GM19324 (cell line): Measurements from ENCODE around the gene PKM.

Source experiments
- ATAC-seq: cut with Tn5 transposase; IDR thresholded peaks from one replicate; pipeline ENCODE4 v1.9.1; 2021; ENCODE audit warnings: mild to moderate bottlenecking, moderate library complexity; ENCODE audit not compliant: unreplicated experiment, low FRiP score

Gene PKM

DNA sequence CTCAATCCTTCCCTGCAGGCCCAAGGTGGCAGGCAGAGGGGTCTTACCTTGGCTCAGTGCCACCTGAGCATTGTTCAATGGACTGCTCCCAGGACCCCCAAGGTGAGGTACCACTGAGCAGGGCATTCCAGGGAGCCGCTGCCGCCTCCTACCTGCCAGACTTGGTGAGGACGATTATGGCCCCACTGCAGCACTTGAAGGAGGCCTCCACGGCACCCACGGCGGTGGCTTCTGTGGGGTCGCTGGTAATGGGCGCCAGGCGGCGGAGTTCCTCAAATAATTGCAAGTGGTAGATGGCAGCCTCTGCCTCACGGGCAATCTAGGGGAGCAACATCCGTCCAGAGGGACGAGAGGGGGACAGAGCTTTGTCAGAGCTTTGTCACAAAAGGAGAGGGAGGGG is 28.7 kb downstream of the PKM start:
- ATAC-seq: no peak

DNA sequence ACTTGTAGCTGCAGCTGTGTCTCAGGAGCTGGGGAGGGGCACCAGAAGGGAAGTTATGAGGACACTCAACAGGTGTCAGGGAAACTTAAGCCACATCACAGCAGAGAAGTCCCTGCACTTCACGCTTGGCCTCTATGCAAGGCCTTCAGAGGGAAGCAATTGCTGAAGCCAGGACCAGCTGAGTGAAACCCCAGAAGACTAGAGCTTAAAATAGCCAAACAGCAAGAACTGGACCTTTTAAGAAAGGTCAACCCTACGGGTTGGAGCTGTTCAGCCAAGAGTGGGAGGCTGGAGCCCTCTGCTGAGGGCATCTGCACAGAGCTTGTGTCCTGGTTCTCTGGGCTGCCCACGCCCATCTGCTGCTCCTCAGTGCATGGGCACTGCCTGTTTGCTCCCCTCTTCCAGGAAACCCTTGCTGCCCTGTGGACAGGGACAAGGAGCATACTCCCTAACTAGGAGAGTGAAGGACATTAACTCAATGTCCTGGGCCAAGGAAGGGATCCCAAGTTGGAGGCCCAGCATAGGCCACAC is 29.5 kb downstream of the PKM start:
- no peak for ATAC-seq

DNA sequence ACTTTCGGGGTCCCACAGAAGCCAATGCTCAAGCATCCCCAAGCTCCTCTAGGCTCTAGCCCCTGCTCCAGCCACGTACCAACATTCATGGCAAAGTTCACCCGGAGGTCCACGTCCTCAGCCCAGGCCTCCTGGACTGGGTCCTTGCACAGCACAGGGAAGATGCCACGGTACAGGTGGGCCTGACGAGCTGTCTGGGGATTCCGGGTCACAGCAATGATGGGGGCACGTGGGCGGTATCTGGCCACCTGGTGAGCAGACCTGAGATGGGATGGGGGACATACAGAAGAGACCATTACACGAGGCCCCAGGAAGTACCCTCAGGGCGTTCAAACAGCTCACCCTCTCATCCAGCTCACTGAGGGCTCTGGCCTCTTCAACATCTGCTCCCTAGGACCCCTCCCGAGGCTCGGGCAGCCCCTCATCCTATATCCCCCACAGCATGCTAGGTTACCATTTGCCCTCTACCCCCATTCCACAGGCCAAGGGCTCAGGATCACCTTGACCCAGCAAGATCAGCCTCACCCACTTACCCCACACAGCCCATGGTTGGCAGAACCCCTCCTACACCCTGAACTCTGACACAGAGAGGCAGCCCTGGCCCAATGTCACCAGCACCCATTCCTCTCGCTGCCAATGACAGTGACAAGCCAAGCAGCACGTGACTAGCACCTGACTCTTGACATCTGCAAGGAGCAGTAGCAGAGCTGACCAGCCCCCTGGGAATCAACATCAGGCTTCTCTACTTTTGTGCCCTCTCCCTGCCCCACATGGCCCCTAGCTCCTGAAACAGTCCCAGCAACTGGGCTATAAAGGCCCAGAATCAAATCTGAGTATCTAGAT is 30.4 kb downstream of the PKM start:
- ATAC-seq: no peak

DNA sequence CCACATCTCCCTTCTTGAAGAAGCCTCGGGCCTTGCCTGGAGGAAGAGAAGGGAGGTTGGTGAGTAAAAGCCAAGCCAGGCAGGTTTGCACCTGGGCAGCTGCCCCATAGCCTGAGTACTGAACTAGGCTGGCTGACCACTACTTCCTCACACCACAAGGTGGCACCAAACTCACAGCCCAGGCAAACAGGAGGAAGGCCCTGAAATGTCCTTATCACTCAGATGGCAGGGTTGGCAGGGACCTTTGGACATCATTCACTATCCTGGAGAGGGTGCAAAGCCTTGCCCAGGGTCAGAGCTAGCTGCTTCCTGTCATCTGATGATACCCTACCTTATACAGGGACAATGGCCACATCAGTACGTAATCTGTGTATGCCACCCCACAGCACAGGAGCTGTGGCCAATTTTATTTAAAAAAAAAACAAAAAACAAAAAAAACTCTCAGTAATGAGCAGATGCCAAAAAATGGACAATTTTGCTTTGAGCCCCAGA is 31.2 kb downstream of the PKM start:
- ATAC-seq: no peak

DNA sequence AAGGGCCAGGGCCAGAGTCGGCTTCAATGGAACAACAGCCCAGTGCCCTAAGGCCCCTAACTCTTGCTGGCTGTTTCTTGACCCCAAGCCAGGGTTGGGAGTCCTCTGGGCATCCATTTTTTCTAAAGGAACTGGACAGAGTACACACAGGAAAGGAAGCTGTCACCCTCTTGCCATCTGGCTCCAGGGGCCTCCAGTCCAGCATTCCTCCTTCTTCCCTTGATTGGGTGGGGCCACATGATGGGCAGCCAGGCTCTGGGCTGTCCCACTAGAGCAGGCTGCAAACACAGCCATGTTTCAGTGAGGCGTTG is 31.8 kb downstream of the PKM start:
- no peak for ATAC-seq

DNA sequence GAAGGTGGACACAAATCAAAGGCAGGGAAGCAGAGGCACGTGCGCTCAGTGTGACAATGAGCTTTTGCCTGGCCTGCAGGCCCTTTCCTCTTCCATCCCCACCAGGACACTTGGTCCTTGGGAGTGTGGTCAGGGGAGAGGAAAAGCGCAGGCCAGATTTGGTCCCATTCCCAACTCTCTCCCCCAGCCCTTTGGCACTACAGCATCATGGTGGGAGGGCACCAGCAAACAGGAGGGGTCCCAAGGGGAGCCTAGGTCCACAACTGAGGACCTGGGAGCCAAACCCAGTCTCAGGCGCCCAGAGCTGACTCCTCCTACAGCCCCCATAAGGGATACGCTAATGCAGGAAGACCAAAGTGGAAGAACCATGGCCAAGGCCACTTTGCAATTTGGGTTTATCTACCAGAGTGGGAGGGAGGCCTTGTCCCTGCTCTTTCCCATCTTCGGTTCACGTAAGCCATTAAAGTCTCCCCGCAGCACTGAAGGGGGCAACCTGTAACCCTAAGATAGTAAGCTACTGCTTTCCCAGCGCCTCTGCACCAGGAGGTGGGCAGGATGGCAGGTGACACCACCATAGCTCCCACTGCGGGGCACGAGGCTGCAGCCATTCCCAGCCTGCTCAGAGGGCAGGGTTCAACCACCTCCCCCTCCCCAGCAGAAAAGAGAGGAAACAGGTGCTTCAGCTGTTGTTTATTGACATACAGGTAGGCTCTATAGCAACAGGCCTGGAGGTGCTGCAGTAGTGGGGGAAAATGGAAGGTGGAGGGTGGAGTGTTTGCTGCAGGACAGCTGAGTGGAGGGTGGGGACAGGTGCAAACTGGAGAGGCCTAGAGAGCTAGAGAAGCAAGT is 32.4 kb downstream of the PKM start:
- ATAC-seq: no peak

DNA sequence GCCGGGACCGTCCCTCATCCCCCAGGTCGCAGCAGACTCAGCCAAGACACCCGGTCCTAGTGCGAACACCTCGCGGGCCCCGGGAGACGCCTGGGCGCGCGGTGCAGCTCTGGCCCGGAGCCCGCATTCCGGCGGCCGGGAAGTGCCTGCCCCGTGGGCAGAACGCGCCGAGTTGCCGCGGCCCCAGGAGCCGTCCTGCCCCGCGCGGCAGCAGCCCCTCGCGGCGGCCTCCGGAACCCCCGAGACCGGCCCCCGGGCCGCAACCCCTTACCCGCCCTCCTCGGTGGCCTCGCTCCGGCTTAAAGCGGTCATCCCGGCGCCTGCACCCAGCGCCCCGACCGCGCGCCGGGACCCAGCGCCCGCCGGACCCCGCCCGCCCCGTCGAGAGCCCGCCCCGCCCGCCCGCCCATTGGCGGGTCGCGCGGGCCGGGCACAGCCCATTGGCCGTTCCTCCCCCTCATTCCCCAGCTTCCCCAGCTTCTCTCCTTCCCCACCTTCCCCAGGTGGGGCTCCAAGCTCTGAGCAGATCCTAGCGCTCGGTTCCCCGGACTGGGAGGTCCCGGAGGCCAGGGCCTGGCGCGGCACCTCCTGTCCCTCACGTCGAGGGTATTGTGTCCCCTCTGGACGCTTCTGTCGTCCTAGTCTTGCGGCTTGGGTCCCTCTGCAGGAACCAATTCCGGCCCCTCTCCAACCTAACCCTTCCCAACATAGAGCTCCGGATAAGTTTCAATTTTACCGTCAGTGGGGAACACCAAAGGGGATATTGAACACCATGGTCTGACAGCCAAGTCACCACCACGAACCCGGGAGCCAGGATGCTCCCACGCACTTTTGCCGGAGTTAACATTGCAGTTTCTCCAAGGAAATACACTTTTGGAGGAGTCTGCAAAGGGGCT is 33.3 kb downstream of the PKM start, which contains the start of gene GRAMD2A:
TSS of gene GRAMD2A (minus strand) at position 328 of the 896 bp plus-strand sequence.
- no peak for ATAC-seq

DNA sequence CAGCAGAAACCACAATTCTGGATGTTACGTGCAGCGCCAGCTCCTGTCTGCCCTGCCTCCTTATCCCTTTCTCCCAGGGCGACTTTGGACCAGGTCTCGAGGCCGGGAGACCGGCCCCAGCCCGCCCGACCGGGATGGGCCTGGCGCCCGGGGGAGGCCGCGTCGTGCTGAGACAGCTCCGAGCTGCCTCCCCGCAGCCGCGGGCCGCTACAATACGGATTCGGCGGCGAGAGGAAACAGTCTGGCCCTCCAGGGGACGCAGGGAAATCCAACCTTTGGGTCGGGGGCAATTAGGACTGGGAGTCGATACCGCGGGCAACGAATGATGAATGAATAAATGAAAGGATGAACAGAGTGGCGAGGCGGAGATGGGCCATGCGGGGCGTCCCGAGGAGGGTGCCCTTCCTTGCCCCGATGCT is 33.9 kb downstream of the PKM start:
- no peak for ATAC-seq

DNA sequence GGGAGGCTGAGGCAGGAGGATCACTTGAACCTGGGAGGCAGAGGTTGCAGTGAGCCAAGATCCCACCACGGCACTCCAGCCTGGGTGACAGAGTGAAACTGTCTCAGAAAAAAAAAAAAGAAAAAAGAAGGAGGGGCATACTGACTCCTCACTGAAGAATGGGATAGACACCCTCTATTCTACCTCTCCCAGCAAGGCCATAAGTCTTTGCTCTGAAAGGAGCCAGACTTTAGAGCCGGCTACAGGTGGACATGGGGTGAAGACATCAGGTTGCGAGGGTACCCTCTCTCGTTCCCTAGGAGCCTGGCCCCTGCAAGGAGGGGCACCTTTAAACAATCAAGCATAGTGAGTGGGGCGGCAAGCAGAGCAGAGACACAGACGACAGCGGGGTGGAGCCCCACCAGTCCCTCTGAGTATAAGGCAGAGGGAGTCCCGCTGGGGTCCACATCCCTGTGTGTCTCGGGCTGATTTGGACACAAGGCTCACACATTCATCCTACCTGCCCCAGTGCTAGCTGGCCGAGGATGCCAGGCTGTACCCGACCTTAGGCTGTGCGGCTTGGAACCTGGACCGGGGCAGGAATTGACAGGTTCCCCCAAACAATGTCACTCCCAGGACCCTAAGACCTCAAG is 34.5 kb downstream of the PKM start:
- ATAC-seq: no peak

DNA sequence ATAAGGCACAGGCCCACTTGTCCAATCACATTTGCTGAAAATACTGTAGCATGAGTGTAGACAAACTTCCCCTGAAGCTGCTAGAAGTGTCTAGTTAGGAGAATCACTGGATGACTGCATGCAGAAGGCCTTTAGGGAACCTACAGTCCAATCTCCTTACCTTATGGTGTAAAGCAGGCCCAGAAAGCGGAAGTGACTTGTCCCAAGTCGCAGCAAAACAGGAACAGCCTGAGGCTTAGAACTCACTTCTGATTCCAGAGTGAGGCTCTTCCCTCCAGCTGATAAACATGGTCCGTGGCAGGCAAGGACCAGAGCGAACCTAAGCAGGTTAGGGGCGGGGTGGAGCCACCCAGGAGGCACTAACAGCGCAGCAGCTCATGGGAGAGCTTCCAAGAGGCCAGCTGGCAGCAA is 35.9 kb downstream of the PKM start:
- ATAC-seq: no peak

DNA sequence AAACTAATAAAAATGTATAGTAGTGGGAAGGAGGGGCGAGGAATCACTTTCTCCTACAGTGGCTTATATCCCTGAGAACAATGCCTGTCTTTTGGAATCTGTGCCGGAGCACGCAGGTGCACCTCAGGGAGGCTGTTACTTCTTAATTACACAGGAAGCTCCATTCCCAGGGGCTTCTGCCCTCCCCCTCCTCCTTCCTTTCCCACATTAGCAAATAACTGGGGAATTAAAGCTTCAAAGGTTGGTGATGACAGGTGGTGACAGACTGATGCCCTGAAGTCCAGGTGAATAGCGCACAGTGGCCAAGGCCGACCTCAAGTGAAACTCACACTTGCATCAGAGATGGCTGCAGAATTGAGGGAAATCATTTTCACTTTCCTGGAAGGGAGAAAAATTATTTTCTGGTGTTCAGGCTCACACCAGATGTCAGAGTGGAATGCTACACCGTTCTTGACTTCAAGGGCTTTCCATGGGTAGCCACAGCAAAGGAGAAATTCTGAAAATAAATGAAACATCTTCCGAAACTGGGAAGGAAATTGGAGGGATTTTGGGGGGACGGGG is 37.1 kb downstream of the PKM start:
- no peak for ATAC-seq

DNA sequence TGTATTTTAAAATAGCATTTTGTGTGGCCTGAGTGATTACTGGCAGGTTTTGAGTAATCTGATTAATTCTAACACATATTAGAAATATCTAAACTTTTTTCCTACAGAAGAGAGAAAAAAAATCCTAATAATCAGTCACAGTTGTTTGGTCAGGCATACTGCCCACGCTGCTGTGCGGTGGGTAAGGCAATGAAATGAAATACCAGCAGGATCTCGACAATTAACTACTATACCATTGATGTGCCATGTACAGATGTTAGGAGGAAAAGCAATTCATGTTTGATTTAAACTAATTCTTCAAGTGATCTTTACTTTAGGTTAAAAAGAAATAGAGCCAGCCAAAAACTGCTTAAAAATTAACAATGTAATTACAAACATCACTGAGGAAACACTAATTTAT is 38.6 kb downstream of the PKM start:
- ATAC-seq: no peak

DNA sequence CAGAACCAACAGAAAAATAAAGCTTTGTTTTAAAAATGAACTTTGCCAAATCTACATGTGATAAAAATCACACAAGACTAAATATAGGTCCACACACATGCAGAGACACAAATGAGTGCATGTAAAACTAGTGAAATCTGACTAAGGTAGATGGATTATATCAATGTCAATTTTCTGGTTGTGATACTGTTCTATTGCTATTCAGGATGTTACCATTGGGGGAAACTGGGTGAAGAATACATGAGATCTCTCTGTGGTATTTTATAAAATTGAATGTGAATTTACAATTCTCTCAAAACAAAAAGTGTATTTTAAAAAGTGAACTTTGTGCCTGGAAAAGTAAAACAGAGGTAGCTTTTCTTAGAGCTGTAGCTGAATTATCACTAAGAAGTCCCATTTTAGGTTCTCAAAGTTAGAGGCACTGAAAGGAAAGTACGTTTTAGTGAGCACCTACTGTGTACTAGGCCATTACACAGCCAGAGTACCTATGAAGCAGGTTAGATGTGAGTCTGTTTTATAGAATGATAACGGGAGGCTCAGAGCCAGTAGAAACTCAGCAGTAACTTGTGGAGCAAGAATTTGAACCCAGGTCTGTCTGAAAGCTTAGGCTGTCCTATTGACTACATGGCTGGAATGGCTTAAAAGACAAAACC is 41.6 kb downstream of the PKM start:
- no peak for ATAC-seq

DNA sequence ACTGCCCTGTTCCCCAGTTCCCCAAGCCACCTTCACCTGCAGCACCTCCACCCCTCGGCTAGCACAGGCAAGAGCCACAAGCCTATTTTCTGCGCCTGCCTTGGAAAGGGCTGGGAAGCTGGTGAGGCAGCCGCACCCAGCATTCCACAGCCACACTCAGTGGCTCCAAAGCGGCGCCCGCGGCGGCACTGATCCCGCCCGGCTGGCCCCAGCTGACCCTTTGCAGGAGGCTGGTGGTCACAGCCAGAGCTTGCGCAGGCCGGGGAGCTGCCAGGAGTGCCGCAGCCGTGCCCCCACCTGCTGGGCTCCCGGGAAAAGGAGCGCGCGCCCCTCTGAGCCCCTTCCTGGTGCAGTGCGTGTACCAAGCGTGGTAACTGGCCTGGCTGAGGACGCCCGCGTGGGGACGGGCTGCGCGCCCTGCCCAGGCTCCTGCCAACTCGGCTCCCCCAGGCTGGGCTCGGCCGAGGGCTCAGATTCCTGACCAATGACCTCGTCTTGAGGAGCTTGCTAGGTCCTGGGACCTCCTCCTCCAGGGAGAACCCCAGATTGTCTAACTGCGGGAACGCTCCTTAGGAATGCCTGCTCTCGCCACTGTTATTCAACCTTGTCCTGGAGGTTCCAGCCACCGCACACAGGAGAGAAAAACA is 46.7 kb downstream of the PKM start:
- ATAC-seq: no peak

DNA sequence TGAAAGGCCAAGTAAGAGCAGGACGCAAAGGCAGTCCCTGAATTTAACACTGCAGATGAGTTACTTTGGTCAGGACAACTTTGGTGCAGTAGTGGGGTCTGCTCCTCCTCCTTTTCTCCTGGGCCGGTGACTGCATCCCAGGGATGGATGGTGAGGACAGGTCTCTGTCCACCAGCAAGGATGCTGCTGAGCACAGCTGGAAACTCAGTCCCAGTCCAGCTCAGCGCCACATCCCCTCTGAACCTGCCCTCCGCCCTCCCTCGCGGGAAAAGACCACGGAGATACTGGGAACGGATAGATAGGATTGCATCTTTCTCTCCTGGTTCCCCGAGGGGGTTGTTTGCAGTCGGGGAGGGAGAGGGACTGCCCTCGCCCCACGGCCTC is 47.2 kb downstream of the PKM start:
- no peak for ATAC-seq

DNA sequence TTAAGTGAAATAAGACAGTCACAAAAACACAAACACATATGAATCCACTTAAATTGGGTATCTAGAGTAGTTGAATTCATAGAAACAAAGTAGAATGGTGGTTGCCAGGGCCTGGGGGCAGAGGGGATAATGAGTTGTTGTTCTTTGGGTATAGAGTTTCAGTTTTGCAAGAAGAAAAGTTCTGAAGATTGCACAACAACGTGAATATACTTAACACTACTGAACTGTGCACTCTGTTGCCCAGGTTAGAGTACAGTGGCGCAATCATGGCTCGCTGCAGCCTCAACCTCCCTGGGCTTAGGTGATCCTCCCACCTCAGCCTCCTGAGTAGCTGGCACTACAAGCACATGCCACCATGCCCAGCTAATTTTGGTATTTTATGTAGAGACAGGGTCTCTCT is 48.3 kb downstream of the PKM start:
- no peak for ATAC-seq

DNA sequence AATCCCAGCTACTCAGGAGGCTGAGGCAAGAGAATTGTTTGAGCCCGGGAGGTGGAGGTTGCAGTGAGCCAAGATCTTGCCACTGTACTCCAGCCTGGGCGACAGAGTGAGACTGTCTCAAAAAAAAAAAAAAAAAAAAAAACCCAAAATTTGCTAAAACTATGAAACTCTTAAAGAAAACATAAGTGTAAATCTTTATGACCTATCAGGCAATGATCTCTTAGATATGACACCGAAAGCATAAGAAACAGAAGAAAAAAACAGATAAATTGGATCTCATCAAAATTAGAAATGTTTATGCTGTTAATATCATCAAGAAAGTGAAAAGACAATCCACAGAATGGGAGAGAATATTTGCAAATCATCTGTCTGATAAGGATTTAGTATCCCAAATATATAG is 48.7 kb downstream of the PKM start:
- no peak for ATAC-seq

DNA sequence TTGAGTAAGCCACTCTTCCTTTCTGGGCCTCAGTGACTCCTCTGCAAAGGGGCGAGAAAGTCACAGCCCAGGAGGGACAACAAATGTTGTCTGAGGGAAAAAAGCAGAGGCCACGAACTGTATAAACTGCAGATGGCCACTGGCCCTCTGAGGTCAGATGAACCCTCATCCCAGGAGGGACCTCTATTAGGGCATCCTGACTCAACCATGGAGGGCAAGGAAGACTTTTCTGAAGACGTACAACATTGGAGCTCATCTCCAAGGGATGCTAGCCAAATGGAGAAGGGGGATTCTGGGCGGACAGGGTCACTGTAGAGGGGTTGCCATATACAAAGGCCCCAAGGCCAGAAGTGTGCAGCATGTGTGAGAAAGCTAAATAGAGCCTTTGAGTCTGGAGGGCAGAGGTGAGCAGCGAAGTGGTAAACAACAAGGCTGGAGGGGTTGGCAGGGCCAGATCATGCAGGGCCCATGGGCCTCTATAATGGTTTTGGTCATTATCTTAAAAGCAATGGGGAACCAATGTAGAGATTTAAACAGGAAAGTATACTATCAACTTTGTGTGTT is 50.1 kb downstream of the PKM start:
- ATAC-seq: no peak
